Kidney epithelial cell (primary cell): ENCODE results near the gene RFX3. TPM values are rescaled to one million over a fixed set of nuclear protein-coding genes. Genes with fewer than 3 reads are reported as not detected.

Source experiments
- DNase-seq: peaks from one replicate; pipeline ENCODE4 v3.0.0-alpha.2; 2010; ENCODE audit warnings: low read depth
- H3K27me3 ChIP-seq: 2 replicates; pipeline ENCODE4 v1.6.0; 2011; ENCODE audit warnings: low read length; ENCODE audit not compliant: control insufficient read depth, insufficient read depth
- H3K36me3 ChIP-seq: 2 replicates; pipeline ENCODE4 v1.5.1; 2011; ENCODE audit warnings: low read length; ENCODE audit not compliant: control insufficient read depth, insufficient read depth
- H3K4me3 ChIP-seq: 2 replicates; pipeline ENCODE4 v1.5.1; 2011; ENCODE audit warnings: low read depth, mild to moderate bottlenecking, control low read depth, low read length
- total RNA-seq: library from RNA; depleted of rRNA; stranded (reverse); fragments of >200 nt; gene quantifications from 2 replicates; pipeline ENCODE4 v1.2.3, GENCODE V29; 2015
- TF ChIP-seq, protein P1 (sequence below): IDR thresholded peaks from 2 replicates; pipeline ENCODE4 v1.5.1; 2011; ENCODE audit warnings: mild to moderate bottlenecking, moderate library complexity, low read length, control low read depth, inconsistent platforms; ENCODE audit not compliant: insufficient read depth, poor library complexity, severe bottlenecking

The RFX3 gene
- 4.4 and 5.6 TPM in 2 replicates for total RNA-seq

- H3K36me3 ChIP-seq: no peaks in the 10 kb centered on the region
- peak; percentile 87 for DNase-seq
- peak within 1 kb of the TSS; percentile 99 for H3K4me3 ChIP-seq
- no peaks in the 10 kb centered on the region for H3K27me3 ChIP-seq
- TF ChIP-seq, protein P1, sequence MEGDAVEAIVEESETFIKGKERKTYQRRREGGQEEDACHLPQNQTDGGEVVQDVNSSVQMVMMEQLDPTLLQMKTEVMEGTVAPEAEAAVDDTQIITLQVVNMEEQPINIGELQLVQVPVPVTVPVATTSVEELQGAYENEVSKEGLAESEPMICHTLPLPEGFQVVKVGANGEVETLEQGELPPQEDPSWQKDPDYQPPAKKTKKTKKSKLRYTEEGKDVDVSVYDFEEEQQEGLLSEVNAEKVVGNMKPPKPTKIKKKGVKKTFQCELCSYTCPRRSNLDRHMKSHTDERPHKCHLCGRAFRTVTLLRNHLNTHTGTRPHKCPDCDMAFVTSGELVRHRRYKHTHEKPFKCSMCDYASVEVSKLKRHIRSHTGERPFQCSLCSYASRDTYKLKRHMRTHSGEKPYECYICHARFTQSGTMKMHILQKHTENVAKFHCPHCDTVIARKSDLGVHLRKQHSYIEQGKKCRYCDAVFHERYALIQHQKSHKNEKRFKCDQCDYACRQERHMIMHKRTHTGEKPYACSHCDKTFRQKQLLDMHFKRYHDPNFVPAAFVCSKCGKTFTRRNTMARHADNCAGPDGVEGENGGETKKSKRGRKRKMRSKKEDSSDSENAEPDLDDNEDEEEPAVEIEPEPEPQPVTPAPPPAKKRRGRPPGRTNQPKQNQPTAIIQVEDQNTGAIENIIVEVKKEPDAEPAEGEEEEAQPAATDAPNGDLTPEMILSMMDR: no peak
Observed at GRCh38 chr9:3525836-3526164, at the start of gene RFX3. Gene RFX3 (minus strand): TSS chr9:3526001. CDS start chr9:3395588, 130,413 bp downstream.

- TF ChIP-seq, protein P1: no peak
- no peak overlapping the region for H3K4me3 ChIP-seq
- DNase-seq: no peak
- no peaks in the 10 kb centered on the region for H3K36me3 ChIP-seq
- no peaks in the 10 kb centered on the region for H3K27me3 ChIP-seq
Observed at GRCh38 chr9:3571500-3571899, 45.7 kb upstream of the RFX3 start.

DNA sequence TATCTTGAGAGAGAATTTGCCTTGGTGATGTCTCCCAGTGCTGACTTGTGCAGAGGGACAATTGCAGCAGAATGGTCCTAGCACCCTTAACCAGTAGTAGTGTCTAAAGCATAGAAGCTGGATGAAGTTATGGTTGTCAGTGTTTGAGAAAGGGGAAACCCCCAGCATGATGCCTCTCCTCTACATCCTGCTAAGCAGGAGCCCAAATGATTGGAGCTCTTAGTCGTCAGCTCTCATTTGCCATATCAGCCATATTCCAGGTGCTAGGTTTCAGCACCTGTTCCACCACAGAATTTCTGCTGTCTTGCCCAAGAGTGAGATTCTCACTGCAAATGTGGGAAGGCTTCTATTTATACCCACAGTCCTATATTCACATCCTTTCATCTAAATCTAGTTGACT, 43.7 kb upstream of the RFX3 start:
- TF ChIP-seq, protein P1: no peak
- no peak overlapping the region for H3K4me3 ChIP-seq
- no peak for DNase-seq
- no peaks in the 10 kb centered on the region for H3K27me3 ChIP-seq
- H3K36me3 ChIP-seq: no peaks in the 10 kb centered on the region

DNA sequence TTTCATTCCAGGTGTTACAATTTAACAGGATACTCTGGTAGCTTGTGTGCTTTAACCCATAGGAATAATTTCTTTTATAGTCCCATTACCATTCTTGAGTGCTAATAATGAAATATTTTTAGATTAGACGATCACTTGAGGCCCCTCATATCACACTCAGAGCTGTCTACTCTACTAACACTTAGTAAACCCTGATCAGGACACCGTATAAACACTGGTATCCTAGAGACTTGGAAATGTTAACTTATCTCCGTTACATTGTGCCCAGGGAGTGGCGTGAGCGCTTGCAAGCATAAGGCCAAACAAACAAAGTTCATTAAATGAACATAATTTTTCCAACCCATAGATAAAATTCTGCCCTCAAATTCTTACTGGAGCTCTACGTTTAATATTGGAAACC, 42.2 kb upstream of the RFX3 start:
- TF ChIP-seq, protein P1: no peak
- no peak overlapping the region for H3K4me3 ChIP-seq
- H3K27me3 ChIP-seq: no peaks in the 10 kb centered on the region
- no peaks in the 10 kb centered on the region for H3K36me3 ChIP-seq
- no peak for DNase-seq

GRCh38 chr9:3553076-3553765, 27.4 kb upstream of the RFX3 start:
- DNase-seq: no peak
- Histone ChIP-seq H3K27me3 (no peaks in the 10 kb centered on the region), H3K4me3 (no peak overlapping the region), H3K36me3 (no peaks in the 10 kb centered on the region)
- TF ChIP-seq, protein P1: no peak

DNA sequence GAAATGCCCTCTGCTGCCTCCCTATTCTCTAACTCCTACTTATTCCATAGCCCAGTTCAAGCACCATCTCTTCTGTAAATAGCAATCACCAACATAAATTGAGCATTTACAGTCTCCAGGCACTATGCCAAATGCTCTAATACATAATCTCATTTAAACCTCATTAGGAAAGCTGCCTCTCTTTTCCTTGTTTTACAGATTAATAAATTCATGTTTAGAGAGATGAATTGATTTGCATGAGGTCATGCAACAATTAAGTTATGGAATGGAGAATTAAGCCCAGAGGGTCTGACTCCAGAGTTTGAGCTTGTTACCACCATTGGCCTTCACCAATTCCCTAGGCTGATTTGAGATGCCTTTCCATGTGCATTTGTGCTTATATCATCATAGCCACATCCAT, 23.4 kb upstream of the RFX3 start:
- no peak overlapping the region for H3K4me3 ChIP-seq
- H3K27me3 ChIP-seq: no peaks in the 10 kb centered on the region
- TF ChIP-seq, protein P1: no peak
- DNase-seq: no peak
- no peaks in the 10 kb centered on the region for H3K36me3 ChIP-seq
